NCI-H146 treated with DMSO at 0.1 percent for 48 hours (cell line): Measurements from ENCODE around the gene BTBD1.

Source experiments
- DNase-seq: peaks from one replicate; lab custom pipeline; 2025; ENCODE audit not compliant: unreplicated experiment; lab: John Stamatoyannopoulos, UW

Gene BTBD1

GRCh38 chr15:82995938-82996337 is 71.1 kb downstream of the BTBD1 start:
- no peak for DNase-seq

- DNase-seq, result no peak
Measured at GRCh38 chr15:82995076-82995475, 72.0 kb downstream of the BTBD1 start.

- no peak for DNase-seq
Measured at GRCh38 chr15:82993144-82993543, 73.9 kb downstream of the BTBD1 start.

- DNase-seq, result no peak
Measured at GRCh38 chr15:82992436-82992998, 74.5 kb downstream of the BTBD1 start.

GRCh38 chr15:82986442-82986780 is 80.6 kb downstream of the BTBD1 start:
- no peak for DNase-seq

GRCh38 chr15:82985688-82986441 is 81.2 kb downstream of the BTBD1 start, which contains the start of gene RAMAC:
TSS of gene RAMAC (plus strand) at chr15:82986210. CDS start at chr15:82989019, 2,809 bp downstream.
- peak; percentile 66 for DNase-seq

- no peak for DNase-seq
Measured at GRCh38 chr15:82980981-82981380, 86.1 kb downstream of the BTBD1 start.

- DNase-seq, result no peak
Measured at GRCh38 chr15:82979726-82980125, 87.3 kb downstream of the BTBD1 start.

- no peak for DNase-seq
Measured at GRCh38 chr15:82978438-82978837, 88.6 kb downstream of the BTBD1 start.

GRCh38 chr15:82977076-82977475 is 90.0 kb downstream of the BTBD1 start:
- DNase-seq, result no peak

GRCh38 chr15:82972990-82973389 is 94.1 kb downstream of the BTBD1 start:
- DNase-seq, result no peak

- no peak for DNase-seq
Measured at GRCh38 chr15:82971218-82971984, 95.7 kb downstream of the BTBD1 start.

GRCh38 chr15:82970696-82971095 is 96.4 kb downstream of the BTBD1 start:
- no peak for DNase-seq

- DNase-seq, result no peak
Measured at GRCh38 chr15:82970078-82970686, 96.9 kb downstream of the BTBD1 start.

- DNase-seq, result no peak
Measured at GRCh38 chr15:82969353-82969752, 97.7 kb downstream of the BTBD1 start.

- no peak for DNase-seq
Measured at GRCh38 chr15:82968066-82968465, 99.0 kb downstream of the BTBD1 start.

- DNase-seq, result no peak
Measured at GRCh38 chr15:82966671-82967071, 100.4 kb downstream of the BTBD1 start.
